IMR-90 (cell line): ENCODE measurements around the gene WAC. TPM values are rescaled to one million over a fixed set of nuclear protein-coding genes. Genes with fewer than 3 reads are reported as not detected.
A peak's percentile ranks its signal among the peaks of the same experiment; 100 is the strongest.

Source experiments
- ATAC-seq: fragments of 200-7000 bp; cut with Tn5 transposase; 2 replicates; pipeline ENCODE4 v1.9.1; 2020; ENCODE audit warnings: low read depth, mild to moderate bottlenecking, moderate library complexity
- BruUV-seq: library from RNA; stranded (reverse); fragments of 400-500 nt; replicated peaks from 2 replicates; lab custom pipeline; 2021; lab: Mats Ljungman, UMichigan
- CTCF ChIA-PET: fragments of 300-600 bp; formaldehyde crosslinking; extraction: SDS; loops from one replicate; lab custom pipeline; 2021; ENCODE audit warnings: antibody characterized with exemption; lab: Yijun Ruan, JAX
- POLR2A ChIA-PET: fragments of 300-600 bp; sonication (Branson Sonifier 250); formaldehyde crosslinking; loops from one replicate; lab custom pipeline; 2022; ENCODE audit warnings: antibody characterized with exemption; ENCODE audit not compliant: unreplicated experiment; lab: Charles Lee
- DNase-seq: peaks from one replicate; pipeline ENCODE4 v3.0.0; 2013
- H2AFZ ChIP-seq: replicated peaks from 2 replicates; pipeline ENCODE3; 2013; ENCODE audit warnings: low read length, mild to moderate bottlenecking; ENCODE audit not compliant: poor library complexity
- H2AK5ac ChIP-seq: 2 replicates; pipeline ENCODE4 v1.6.1; 2013; ENCODE audit warnings: low read depth, low read length, inconsistent platforms
- H2AK9ac ChIP-seq: replicated peaks from 2 replicates; pipeline ENCODE3; 2013; ENCODE audit warnings: mild to moderate bottlenecking, low read depth, low read length, moderate library complexity; ENCODE audit not compliant: poor library complexity
- H2BK120ac ChIP-seq: 2 replicates; pipeline ENCODE4 v1.6.1; 2013; ENCODE audit warnings: low read depth, low read length, inconsistent platforms
- H2BK15ac ChIP-seq: 3 replicates; pipeline ENCODE4 v1.6.1; 2013; ENCODE audit warnings: low read depth, low read length, inconsistent platforms
- H2BK20ac ChIP-seq: 2 replicates; pipeline ENCODE4 v1.6.1; 2013; ENCODE audit warnings: low read depth, mild to moderate bottlenecking, inconsistent platforms, low read length, moderate library complexity
- H2BK5ac ChIP-seq: 2 replicates; pipeline ENCODE4 v1.6.1; 2013; ENCODE audit warnings: mild to moderate bottlenecking, low read depth, low read length, inconsistent platforms; ENCODE audit not compliant: poor library complexity, severe bottlenecking
- H3K14ac ChIP-seq: replicated peaks from 2 replicates; pipeline ENCODE4 v1.6.1; 2013; ENCODE audit warnings: low read depth, low read length, inconsistent platforms
- H3K18ac ChIP-seq: 2 replicates; pipeline ENCODE4 v1.6.1; 2013; ENCODE audit warnings: low read depth, low read length, control low read depth
- H3K23ac ChIP-seq: 2 replicates; pipeline ENCODE4 v1.6.1; 2013; ENCODE audit warnings: low read depth, low read length, inconsistent platforms
- H3K27ac ChIP-seq: 2 replicates; pipeline ENCODE4 v1.5.1; 2013; ENCODE audit warnings: mild to moderate bottlenecking, control low read depth, low read length; ENCODE audit not compliant: insufficient read depth
- H3K27me3 ChIP-seq: 2 replicates; pipeline ENCODE4 v1.6.1; 2013; ENCODE audit warnings: low read length; ENCODE audit not compliant: control insufficient read depth, insufficient read depth
- H3K36me3 ChIP-seq: 2 replicates; pipeline ENCODE4 v1.6.1; 2013; ENCODE audit warnings: low read length, mixed read lengths; ENCODE audit not compliant: control insufficient read depth, insufficient read depth
- H3K4ac ChIP-seq: 2 replicates; pipeline ENCODE4 v1.6.1; 2013; ENCODE audit warnings: low read depth, low read length, inconsistent platforms
- H3K4me1 ChIP-seq: 2 replicates; pipeline ENCODE4 v1.6.1; 2013; ENCODE audit warnings: low read length, mixed read lengths; ENCODE audit not compliant: control insufficient read depth, insufficient read depth
- H3K4me2 ChIP-seq: 2 replicates; pipeline ENCODE4 v1.6.1; 2013; ENCODE audit warnings: low read depth, mild to moderate bottlenecking, control low read depth, low read length, moderate library complexity
- H3K4me3 ChIP-seq: 2 replicates; pipeline ENCODE4 v1.5.1; 2013; ENCODE audit warnings: low read depth, mild to moderate bottlenecking, control low read depth, low read length, moderate library complexity; ENCODE audit not compliant: insufficient read depth
- H3K56ac ChIP-seq: 2 replicates; pipeline ENCODE4 v1.6.1; 2013; ENCODE audit warnings: low read length, inconsistent platforms; ENCODE audit not compliant: insufficient read depth; ENCODE audit errors: extremely low read depth
- H3K79me1 ChIP-seq, 2 experiments: 2 replicates each; pipeline ENCODE4 v1.6.1; 2013; ENCODE audit warnings: low read length in 2 of 2, inconsistent platforms in 1 of 2, low read depth in 1 of 2
- H3K9ac ChIP-seq: 2 replicates; pipeline ENCODE4 v1.6.1; 2013; ENCODE audit warnings: low read depth, low read length, control low read depth
- H3K9me1 ChIP-seq: 2 replicates; pipeline ENCODE4 v1.6.1; 2013; ENCODE audit warnings: low read length, inconsistent platforms; ENCODE audit not compliant: insufficient read depth
- H3K9me3 ChIP-seq: 2 replicates; pipeline ENCODE4 v1.6.1; 2013; ENCODE audit warnings: low read length; ENCODE audit not compliant: control insufficient read depth, insufficient read depth
- H4K20me1 ChIP-seq: 2 replicates; pipeline ENCODE4 v1.6.1; 2013; ENCODE audit warnings: low read length, inconsistent platforms; ENCODE audit not compliant: insufficient read depth
- H4K5ac ChIP-seq: 2 replicates; pipeline ENCODE4 v1.6.1; 2013; ENCODE audit warnings: mild to moderate bottlenecking, low read depth, low read length, control low read depth
- H4K8ac ChIP-seq, 2 experiments: 2 replicates each; pipeline ENCODE4 v1.6.1; 2013; ENCODE audit warnings: low read depth in 2 of 2, low read length in 2 of 2, control low read depth in 1 of 2, inconsistent platforms in 1 of 2
- H4K91ac ChIP-seq: 2 replicates; pipeline ENCODE4 v1.6.1; 2013; ENCODE audit warnings: low read depth, low read length, inconsistent platforms; ENCODE audit not compliant: insufficient read depth
- BHLHE40 ChIP-seq: fragments of 150-350 bp; IDR thresholded peaks from 2 replicates; pipeline ENCODE4 v1.6.1; 2016; ENCODE audit warnings: mild to moderate bottlenecking, low read depth, low read length
- CEBPB ChIP-seq: IDR thresholded peaks from 2 replicates; pipeline ENCODE4 v1.6.1; 2012; ENCODE audit warnings: low read depth, low read length, improper control_type of control experiment
- CHD1 ChIP-seq: IDR thresholded peaks from 2 replicates; pipeline ENCODE4 v1.6.1; 2012; ENCODE audit warnings: low read depth, low read length, improper control_type of control experiment
- ELK1 ChIP-seq: fragments of 150-350 bp; IDR thresholded peaks from 2 replicates; pipeline ENCODE4 v1.6.1; 2016; ENCODE audit warnings: low read depth, mild to moderate bottlenecking, low read length, moderate library complexity, borderline replicate concordance
- FOS ChIP-seq: fragments of 150-350 bp; IDR thresholded peaks from 2 replicates; pipeline ENCODE4 v1.6.1; 2016; ENCODE audit warnings: low read depth, low read length
- MAZ ChIP-seq: IDR thresholded peaks from 2 replicates; pipeline ENCODE4 v1.6.1; 2012; ENCODE audit warnings: low read depth, mild to moderate bottlenecking, low read length, improper control_type of control experiment, moderate library complexity, borderline replicate concordance
- MXI1 ChIP-seq: IDR thresholded peaks from 2 replicates; pipeline ENCODE4 v1.6.1; 2012; ENCODE audit warnings: low read depth, mild to moderate bottlenecking, low read length, moderate library complexity, borderline replicate concordance
- WGBS, 2 experiments: methylation state at CpG; one replicate each; pipeline versions ENCODE4 v1.1.5 to v1.1.7; 2013; ENCODE audit warnings: missing lambda C conversion rate in 2 of 2; ENCODE audit not compliant: insufficient read length in 1 of 2; ENCODE audit errors: extremely low coverage in 2 of 2; 5-methylcytosine and 5-hydroxymethylcytosine counted together
- dilution Hi-C: fragments of 300-500 bp; cut with HindIII; formaldehyde crosslinking; loops from one replicate; pipeline ENCODE4 v1.14.3; 2018; ENCODE audit warnings: low sequenced_read_pairs; ENCODE audit not compliant: unreplicated experiment
- in situ Hi-C: fragments of 300-500 bp; cut with MboI; formaldehyde crosslinking; loops from 3 replicates; pipeline ENCODE4 v1.14.3; 2019; ENCODE audit warnings: low sequenced_read_pairs, inconsistent platforms, mixed read lengths
- intact Hi-C: fragments of 100-400 bp; cut with micrococcal nuclease; formaldehyde crosslinking; loops from 2 replicates; pipeline ENCODE4 v1.10.0; 2022
- polyA plus RNA-seq, 3 experiments: library from polyadenylated mRNA; depleted of rRNA; stranded (reverse); fragments of >200 nt; gene quantifications; 2 replicates each; pipeline ENCODE4 v1.2.3, GENCODE V29; 2012; ENCODE audit warnings: low replicate concordance in 1 of 3
- total RNA-seq: library from RNA; depleted of rRNA; stranded (reverse); fragments of >200 nt; gene quantifications from 2 replicates; pipeline ENCODE4 v1.2.3, GENCODE V29; 2012
- TF ChIP-seq, protein P1 (sequence below): conservative IDR thresholded peaks from 2 replicates; pipeline ENCODE4 v1.5.1; 2012; ENCODE audit warnings: mild to moderate bottlenecking, low read depth, low read length, improper control_type of control experiment
- TF ChIP-seq, protein P2 (sequence below): fragments of 150-350 bp; IDR thresholded peaks from 2 replicates; pipeline ENCODE4 v1.6.1; 2017; ENCODE audit warnings: mild to moderate bottlenecking, antibody characterized with exemption, low read length, low read depth

Gene WAC
- total and polyA plus RNA-seq, 2 of the 4 experiments (the other 2 are of a cell fraction): 39.6 to 52.2 TPM

DNA sequence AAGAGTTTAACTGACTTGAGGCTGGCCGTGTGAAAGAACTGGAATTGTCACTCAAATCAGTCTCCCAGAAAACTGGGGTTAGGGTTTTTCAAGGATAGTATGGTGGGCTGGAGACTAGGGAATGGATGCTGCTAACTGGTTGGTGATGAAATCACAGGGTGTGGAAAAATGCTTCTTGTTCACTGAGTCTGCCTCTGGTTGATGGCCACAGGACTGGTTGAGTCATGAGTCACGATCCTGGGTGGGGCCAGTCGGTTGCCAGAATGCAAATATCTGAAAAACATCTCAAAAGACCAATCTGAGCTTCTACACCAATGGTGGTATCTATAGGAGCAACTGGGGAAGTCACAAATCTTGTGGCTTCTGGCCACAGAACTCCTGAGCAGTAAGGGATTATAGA lies 128.1 kb downstream of the WAC start:
- H3K27me3 ChIP-seq: no peaks in the 10 kb centered on the region; the same call in 1 of the 2 replicates
- DNase-seq (peak; percentile 85), ATAC-seq (peak; percentile 70)
- dilution Hi-C loops (no loop called here), in situ Hi-C loops (no loop called here), intact Hi-C loops (loop anchor here (2.0 kb wide), 1 partner anchor 32 kb away; no protein-coding TSS in a partner anchor)
- H4K8ac ChIP-seq: peak overlapping the region in 1 of 2 experiments; percentile 80; a peak in 2 of 4 replicates
- H2BK5ac ChIP-seq: no peak overlapping the region
- H3K4me2 ChIP-seq: no peak overlapping the region
- 100% methylated on average over 1 of the region's 3 CpGs; no CpG with 5 or more reads in 1 of the 2 experiments for WGBS, 2 experiments
- ChIA-PET CTCF (no interaction called here), POLR2A (interaction anchor here (0.6 kb wide), 1 partner anchor 40 kb away, joined by 3 read pairs; no protein-coding TSS in a partner anchor)
- peak overlapping the region; percentile 78 for H2AFZ ChIP-seq
- no TSS peak for BruUV-seq
- TF ChIP-seq MAZ (0 out of 2 replicates have a peak, but pooled peaks have one; percentile 37), BHLHE40 (peak; percentile 76; the same call in 1 of the 2 replicates), ELK1 (no peak), CHD1 (no peak), MXI1 (no peak), FOS (peak; percentile 63; the same call in 1 of the 2 replicates), CEBPB (peak; percentile 92)
- TF ChIP-seq, protein P1, sequence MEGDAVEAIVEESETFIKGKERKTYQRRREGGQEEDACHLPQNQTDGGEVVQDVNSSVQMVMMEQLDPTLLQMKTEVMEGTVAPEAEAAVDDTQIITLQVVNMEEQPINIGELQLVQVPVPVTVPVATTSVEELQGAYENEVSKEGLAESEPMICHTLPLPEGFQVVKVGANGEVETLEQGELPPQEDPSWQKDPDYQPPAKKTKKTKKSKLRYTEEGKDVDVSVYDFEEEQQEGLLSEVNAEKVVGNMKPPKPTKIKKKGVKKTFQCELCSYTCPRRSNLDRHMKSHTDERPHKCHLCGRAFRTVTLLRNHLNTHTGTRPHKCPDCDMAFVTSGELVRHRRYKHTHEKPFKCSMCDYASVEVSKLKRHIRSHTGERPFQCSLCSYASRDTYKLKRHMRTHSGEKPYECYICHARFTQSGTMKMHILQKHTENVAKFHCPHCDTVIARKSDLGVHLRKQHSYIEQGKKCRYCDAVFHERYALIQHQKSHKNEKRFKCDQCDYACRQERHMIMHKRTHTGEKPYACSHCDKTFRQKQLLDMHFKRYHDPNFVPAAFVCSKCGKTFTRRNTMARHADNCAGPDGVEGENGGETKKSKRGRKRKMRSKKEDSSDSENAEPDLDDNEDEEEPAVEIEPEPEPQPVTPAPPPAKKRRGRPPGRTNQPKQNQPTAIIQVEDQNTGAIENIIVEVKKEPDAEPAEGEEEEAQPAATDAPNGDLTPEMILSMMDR: no peak
- TF ChIP-seq, protein P2, sequence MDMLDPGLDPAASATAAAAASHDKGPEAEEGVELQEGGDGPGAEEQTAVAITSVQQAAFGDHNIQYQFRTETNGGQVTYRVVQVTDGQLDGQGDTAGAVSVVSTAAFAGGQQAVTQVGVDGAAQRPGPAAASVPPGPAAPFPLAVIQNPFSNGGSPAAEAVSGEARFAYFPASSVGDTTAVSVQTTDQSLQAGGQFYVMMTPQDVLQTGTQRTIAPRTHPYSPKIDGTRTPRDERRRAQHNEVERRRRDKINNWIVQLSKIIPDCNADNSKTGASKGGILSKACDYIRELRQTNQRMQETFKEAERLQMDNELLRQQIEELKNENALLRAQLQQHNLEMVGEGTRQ: peak; percentile 10; the same call in 1 of the 2 replicates
- no peak overlapping the region for H3K56ac ChIP-seq
- no peak overlapping the region for H3K4me3 ChIP-seq
- no peaks in the 10 kb centered on the region for H3K36me3 ChIP-seq
- H3K18ac ChIP-seq: no peak overlapping the region; the same call in 1 of the 2 replicates
- no peak overlapping the region for H3K27ac ChIP-seq
- peak overlapping the region; percentile 13; the same call in 1 of the 3 replicates for H2BK15ac ChIP-seq
- H2AK5ac ChIP-seq: no peak overlapping the region; the same call in 1 of the 2 replicates
- peak overlapping the region; percentile 90 for H2BK120ac ChIP-seq
- H3K79me1 ChIP-seq: no peaks in the 10 kb centered on the region
- peak overlapping the region; percentile 90 for H3K4ac ChIP-seq
- H4K91ac ChIP-seq: peak overlapping the region; percentile 84
- H3K9ac ChIP-seq: no peak overlapping the region
- peak overlapping the region; percentile 83; the same call in 1 of the 2 replicates for H3K23ac ChIP-seq
- H3K9me3 ChIP-seq: no peaks in the 10 kb centered on the region
- H3K4me1 ChIP-seq: peaks cover 6% of the 10 kb centered on the region
- H4K5ac ChIP-seq: no peak overlapping the region
- H2BK20ac ChIP-seq: peak overlapping the region; percentile 93
- H3K9me1 ChIP-seq: peaks cover 7% of the 10 kb centered on the region; the same call in 1 of the 2 replicates
- peak overlapping the region; percentile 77 for H2AK9ac ChIP-seq
- H3K14ac ChIP-seq: peak overlapping the region; percentile 63; the same call in 1 of the 2 replicates
- H4K20me1 ChIP-seq: no peaks in the 10 kb centered on the region
